Gastrocnemius medialis (tissue), 4 donors: ENCODE data around the gene WLS.

Experiments used
- POLR2A ChIP-seq, 2 donors: fragments of 450-650 bp; IDR thresholded peaks; one replicate each; pipeline ENCODE4 v1.6.1; 2017; ENCODE audit warnings: antibody characterized with exemption in 2 of 2, mild to moderate bottlenecking in 2 of 2, moderate library complexity in 2 of 2
- TF ChIP-seq, protein P1 (sequence below), 5 experiments: fragments of 450-650 bp in 3 of 5; fragments of 200-600 bp in 2 of 5; sonication (generic) in 2 of 5; IDR thresholded peaks in 4 of 5; conservative IDR thresholded peaks in 1 of 5; 1 replicate in 4 of 5; 2 replicates in 1 of 5; pipeline ENCODE4 v1.5.1; 2016 to 2019; ENCODE audit warnings: antibody characterized with exemption in 5 of 5, mild to moderate bottlenecking in 3 of 5, moderate library complexity in 3 of 5

DNA sequence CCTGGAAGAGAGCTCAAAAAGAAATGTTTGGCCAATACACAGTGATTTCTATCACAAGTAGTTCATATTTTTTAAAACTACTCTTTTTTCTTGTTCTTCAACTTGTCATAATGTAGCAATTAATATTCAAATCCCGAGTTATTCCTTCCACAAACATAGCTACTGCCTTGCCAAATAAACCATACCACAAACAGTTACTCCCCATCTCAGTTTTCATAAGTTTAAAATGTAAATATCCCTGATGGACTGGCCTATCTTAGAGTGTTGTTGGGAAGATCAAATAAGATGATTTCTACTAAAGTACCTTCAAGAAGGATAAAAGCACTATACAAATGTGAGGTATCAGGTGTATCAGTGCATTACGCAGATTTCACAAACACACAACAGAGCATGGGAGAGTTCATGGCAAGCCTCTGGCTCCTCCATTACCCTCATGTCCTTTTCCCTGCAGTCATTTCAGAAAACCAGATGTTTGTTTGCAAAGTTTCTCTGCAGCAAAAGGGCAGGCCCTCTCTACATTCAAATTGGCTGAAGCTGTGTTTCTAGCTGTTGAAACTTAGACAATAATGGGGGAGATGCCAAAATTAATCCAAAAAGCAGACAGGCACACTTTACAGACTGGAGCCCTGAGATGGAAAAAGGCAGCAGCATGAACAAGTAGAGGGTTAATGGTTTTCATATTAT is 16.1 kb downstream of the WLS start:
- TF ChIP-seq, protein P1, sequence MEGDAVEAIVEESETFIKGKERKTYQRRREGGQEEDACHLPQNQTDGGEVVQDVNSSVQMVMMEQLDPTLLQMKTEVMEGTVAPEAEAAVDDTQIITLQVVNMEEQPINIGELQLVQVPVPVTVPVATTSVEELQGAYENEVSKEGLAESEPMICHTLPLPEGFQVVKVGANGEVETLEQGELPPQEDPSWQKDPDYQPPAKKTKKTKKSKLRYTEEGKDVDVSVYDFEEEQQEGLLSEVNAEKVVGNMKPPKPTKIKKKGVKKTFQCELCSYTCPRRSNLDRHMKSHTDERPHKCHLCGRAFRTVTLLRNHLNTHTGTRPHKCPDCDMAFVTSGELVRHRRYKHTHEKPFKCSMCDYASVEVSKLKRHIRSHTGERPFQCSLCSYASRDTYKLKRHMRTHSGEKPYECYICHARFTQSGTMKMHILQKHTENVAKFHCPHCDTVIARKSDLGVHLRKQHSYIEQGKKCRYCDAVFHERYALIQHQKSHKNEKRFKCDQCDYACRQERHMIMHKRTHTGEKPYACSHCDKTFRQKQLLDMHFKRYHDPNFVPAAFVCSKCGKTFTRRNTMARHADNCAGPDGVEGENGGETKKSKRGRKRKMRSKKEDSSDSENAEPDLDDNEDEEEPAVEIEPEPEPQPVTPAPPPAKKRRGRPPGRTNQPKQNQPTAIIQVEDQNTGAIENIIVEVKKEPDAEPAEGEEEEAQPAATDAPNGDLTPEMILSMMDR (IDR thresholded peaks at IDR 0.05 in 4 of 5, conservative IDR thresholded peaks at IDR 0.05 in 1 of 5), result no peak
- TF ChIP-seq POLR2A (IDR thresholded peaks at IDR 0.05), result no peak
